Measurements from ENCODE around the gene PPFIA1. TPM values are rescaled to one million over a fixed set of nuclear protein-coding genes. Genes with fewer than 3 reads are reported as not detected.

Gene PPFIA1
- total and polyA plus RNA-seq, 2 of the 13 experiments (the other 11 are each of a cell fraction or from before 2014, with no cell fraction given) = 29.9 to 45.2 TPM

- BruUV-seq (replicated peaks) = no TSS peak
- H3K27ac ChIP-seq (ENCODE audit: extremely low read length, insufficient read depth, low read length) = no peak overlapping the region
- DNase-seq (ENCODE audit: low spot score) = no peak
- WGBS (ENCODE audit: low lambda C conversion rate) = 98% methylated on average over 6 of the region's 6 CpGs
- peaks cover 2% of the 10 kb centered on the region for H3K79me2 ChIP-seq (ENCODE audit: insufficient read depth, low read length)
- H4K20me1 ChIP-seq (ENCODE audit: insufficient read depth, low read length) = 0 out of 2 replicates have a peak, but pooled peaks cover 2% of the 10 kb centered on the region
- no peak overlapping the region for H3K4me2 ChIP-seq (ENCODE audit: low read depth, low read length)
- CTCF ChIA-PET (ENCODE audit: low intra/inter-chr PET ratio, low total read pairs) = no interaction called here
- H3K9me3 ChIP-seq (ENCODE audit: low read length) = no peaks in the 10 kb centered on the region
- POLR2A ChIA-PET = no interaction called here
- no peak for ATAC-seq
- H2AFZ ChIP-seq (ENCODE audit: low read length) = no peak overlapping the region
- FAIRE-seq = no peak
- no peak overlapping the region for H3K9ac ChIP-seq (ENCODE audit: insufficient read depth, low read depth, low read length)
- peaks cover 11 to 70% of the 10 kb centered on the region in 2 experiments for H3K36me3 ChIP-seq (replicated peaks in 1 of 2; ENCODE audit: control insufficient read depth in 1 of 2, insufficient read depth in 2 of 2, low read length in 2 of 2)
- H3K27me3 ChIP-seq (ENCODE audit: control insufficient read depth in 1 of 2, insufficient read depth in 2 of 2, low read length in 2 of 2) = no peaks in the 10 kb centered on the region
- TF ChIP-seq ZNF713 (CRISPR knock-in tag; IDR thresholded peaks at IDR 0.05) (no peak), MAX (IDR thresholded peaks at IDR 0.05) (no peak), ZNF30 (CRISPR knock-in tag; IDR thresholded peaks at IDR 0.05) (no peak), DNMT3B (CRISPR knock-in tag; conservative IDR thresholded peaks at IDR 0.05) (no peak), JARID2 (CRISPR knock-in tag; IDR thresholded peaks at IDR 0.05; ENCODE audit: insufficient replicate concordance) (no peak), ZNF362 (CRISPR knock-in tag; IDR thresholded peaks at IDR 0.05; ENCODE audit: borderline replicate concordance) (no peak), RFX3 (CRISPR knock-in tag; IDR thresholded peaks at IDR 0.05) (no peak), TP53 (CRISPR knock-in tag; conservative IDR thresholded peaks at IDR 0.05) (no peak)
- TF ChIP-seq, protein P1, sequence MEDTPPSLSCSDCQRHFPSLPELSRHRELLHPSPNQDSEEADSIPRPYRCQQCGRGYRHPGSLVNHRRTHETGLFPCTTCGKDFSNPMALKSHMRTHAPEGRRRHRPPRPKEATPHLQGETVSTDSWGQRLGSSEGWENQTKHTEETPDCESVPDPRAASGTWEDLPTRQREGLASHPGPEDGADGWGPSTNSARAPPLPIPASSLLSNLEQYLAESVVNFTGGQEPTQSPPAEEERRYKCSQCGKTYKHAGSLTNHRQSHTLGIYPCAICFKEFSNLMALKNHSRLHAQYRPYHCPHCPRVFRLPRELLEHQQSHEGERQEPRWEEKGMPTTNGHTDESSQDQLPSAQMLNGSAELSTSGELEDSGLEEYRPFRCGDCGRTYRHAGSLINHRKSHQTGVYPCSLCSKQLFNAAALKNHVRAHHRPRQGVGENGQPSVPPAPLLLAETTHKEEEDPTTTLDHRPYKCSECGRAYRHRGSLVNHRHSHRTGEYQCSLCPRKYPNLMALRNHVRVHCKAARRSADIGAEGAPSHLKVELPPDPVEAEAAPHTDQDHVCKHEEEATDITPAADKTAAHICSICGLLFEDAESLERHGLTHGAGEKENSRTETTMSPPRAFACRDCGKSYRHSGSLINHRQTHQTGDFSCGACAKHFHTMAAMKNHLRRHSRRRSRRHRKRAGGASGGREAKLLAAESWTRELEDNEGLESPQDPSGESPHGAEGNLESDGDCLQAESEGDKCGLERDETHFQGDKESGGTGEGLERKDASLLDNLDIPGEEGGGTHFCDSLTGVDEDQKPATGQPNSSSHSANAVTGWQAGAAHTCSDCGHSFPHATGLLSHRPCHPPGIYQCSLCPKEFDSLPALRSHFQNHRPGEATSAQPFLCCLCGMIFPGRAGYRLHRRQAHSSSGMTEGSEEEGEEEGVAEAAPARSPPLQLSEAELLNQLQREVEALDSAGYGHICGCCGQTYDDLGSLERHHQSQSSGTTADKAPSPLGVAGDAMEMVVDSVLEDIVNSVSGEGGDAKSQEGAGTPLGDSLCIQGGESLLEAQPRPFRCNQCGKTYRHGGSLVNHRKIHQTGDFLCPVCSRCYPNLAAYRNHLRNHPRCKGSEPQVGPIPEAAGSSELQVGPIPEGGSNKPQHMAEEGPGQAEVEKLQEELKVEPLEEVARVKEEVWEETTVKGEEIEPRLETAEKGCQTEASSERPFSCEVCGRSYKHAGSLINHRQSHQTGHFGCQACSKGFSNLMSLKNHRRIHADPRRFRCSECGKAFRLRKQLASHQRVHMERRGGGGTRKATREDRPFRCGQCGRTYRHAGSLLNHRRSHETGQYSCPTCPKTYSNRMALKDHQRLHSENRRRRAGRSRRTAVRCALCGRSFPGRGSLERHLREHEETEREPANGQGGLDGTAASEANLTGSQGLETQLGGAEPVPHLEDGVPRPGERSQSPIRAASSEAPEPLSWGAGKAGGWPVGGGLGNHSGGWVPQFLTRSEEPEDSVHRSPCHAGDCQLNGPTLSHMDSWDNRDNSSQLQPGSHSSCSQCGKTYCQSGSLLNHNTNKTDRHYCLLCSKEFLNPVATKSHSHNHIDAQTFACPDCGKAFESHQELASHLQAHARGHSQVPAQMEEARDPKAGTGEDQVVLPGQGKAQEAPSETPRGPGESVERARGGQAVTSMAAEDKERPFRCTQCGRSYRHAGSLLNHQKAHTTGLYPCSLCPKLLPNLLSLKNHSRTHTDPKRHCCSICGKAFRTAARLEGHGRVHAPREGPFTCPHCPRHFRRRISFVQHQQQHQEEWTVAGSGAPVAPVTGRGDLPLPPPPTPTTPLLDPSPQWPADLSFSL (CRISPR knock-in tag; IDR thresholded peaks at IDR 0.05) = no peak
- in situ Hi-C loops (cut with HindIII; ENCODE audit: extremely low pct_ligation_motif_present, low pct_unique_long_range_greater_than_20kb) = no loop called here
- intact Hi-C loops (cut with micrococcal nuclease; ENCODE audit: unreplicated experiment) = no loop called here
- no peak overlapping the region for H3K4me3 ChIP-seq (replicated peaks in 1 of 3; ENCODE audit: insufficient read depth in 1 of 3, low read depth in 2 of 3, low read length in 3 of 3)
- 0 out of 2 replicates have a peak, but pooled peaks cover under 1% of the 10 kb centered on the region for H3K4me1 ChIP-seq (ENCODE audit: insufficient read depth, low read length)
These were observed 18.2 kb downstream of the PPFIA1 start for GRCh38 chr11:70288721-70289120.

Measured in HepG2 (cell line).